Measurements from ENCODE around the gene ANKRD52.

DNA sequence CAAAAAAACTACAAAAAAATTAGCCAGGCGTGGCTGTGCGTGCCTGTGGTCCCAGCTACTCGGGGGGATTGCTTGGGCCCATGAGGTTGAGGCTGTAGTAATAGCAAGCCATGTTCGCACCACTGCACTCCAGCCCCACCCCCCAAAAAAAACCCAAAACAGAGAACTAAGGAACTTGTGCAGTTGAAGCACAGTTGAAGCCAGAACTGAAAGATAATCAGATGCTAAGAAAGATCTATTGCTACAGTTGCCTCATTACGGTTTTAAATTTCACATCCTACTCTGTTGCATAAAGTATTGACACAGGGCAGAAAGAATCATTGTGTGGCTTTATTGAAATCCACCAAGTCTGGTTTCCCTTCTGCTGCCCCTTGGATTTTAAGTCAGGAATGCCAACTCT, 38.1 kb upstream of the ANKRD52 start:
- TF ChIP-seq, protein P1, sequence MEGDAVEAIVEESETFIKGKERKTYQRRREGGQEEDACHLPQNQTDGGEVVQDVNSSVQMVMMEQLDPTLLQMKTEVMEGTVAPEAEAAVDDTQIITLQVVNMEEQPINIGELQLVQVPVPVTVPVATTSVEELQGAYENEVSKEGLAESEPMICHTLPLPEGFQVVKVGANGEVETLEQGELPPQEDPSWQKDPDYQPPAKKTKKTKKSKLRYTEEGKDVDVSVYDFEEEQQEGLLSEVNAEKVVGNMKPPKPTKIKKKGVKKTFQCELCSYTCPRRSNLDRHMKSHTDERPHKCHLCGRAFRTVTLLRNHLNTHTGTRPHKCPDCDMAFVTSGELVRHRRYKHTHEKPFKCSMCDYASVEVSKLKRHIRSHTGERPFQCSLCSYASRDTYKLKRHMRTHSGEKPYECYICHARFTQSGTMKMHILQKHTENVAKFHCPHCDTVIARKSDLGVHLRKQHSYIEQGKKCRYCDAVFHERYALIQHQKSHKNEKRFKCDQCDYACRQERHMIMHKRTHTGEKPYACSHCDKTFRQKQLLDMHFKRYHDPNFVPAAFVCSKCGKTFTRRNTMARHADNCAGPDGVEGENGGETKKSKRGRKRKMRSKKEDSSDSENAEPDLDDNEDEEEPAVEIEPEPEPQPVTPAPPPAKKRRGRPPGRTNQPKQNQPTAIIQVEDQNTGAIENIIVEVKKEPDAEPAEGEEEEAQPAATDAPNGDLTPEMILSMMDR (IDR thresholded peaks at IDR 0.05; ENCODE audit: insufficient read depth, low read length) = no peak
- TF ChIP-seq, protein P2, sequence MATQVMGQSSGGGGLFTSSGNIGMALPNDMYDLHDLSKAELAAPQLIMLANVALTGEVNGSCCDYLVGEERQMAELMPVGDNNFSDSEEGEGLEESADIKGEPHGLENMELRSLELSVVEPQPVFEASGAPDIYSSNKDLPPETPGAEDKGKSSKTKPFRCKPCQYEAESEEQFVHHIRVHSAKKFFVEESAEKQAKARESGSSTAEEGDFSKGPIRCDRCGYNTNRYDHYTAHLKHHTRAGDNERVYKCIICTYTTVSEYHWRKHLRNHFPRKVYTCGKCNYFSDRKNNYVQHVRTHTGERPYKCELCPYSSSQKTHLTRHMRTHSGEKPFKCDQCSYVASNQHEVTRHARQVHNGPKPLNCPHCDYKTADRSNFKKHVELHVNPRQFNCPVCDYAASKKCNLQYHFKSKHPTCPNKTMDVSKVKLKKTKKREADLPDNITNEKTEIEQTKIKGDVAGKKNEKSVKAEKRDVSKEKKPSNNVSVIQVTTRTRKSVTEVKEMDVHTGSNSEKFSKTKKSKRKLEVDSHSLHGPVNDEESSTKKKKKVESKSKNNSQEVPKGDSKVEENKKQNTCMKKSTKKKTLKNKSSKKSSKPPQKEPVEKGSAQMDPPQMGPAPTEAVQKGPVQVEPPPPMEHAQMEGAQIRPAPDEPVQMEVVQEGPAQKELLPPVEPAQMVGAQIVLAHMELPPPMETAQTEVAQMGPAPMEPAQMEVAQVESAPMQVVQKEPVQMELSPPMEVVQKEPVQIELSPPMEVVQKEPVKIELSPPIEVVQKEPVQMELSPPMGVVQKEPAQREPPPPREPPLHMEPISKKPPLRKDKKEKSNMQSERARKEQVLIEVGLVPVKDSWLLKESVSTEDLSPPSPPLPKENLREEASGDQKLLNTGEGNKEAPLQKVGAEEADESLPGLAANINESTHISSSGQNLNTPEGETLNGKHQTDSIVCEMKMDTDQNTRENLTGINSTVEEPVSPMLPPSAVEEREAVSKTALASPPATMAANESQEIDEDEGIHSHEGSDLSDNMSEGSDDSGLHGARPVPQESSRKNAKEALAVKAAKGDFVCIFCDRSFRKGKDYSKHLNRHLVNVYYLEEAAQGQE (IDR thresholded peaks at IDR 0.05; ENCODE audit: insufficient replicate concordance, low read depth) = no peak
- TF ChIP-seq GABPA (IDR thresholded peaks at IDR 0.05; ENCODE audit: low read depth) = no peak
